PC-9 (cell line): ENCODE measurements around the gene HSPE1. TPM values are rescaled to one million over a fixed set of nuclear protein-coding genes. Genes with fewer than 3 reads are reported as not detected.

ENCODE experiments used
- total RNA-seq: library from RNA; stranded (reverse); gene quantifications from 2 replicates; pipeline ENCODE4 v1.2.3, GENCODE V29; 2021

Gene HSPE1
- total RNA-seq, 1 experiment from 2014 or later, result 219 TPM

Other genes with a start within 250 kb of the HSPE1 start
- 1.7 and 3.4 TPM in 2 replicates for gene ANKRD44, start 189.6 kb upstream of the HSPE1 start, total RNA-seq
- 127 and 156 TPM in 2 replicates for gene SF3B1, start 65.4 kb upstream of the HSPE1 start, total RNA-seq
- 14.8 and 18.1 TPM in 2 replicates for gene COQ10B, start 46.8 kb upstream of the HSPE1 start, total RNA-seq
- 532 and 557 TPM in 2 replicates for gene HSPD1, start 539 bp upstream of the HSPE1 start, total RNA-seq
- 19.9 and 20.1 TPM in 2 replicates for gene MOB4, start 15.7 kb downstream of the HSPE1 start, total RNA-seq
- not detected in 2 replicates for gene RFTN2, start 175.2 kb downstream of the HSPE1 start, total RNA-seq
- gene MARS2, start 205.0 kb downstream of the HSPE1 start, total RNA-seq, result 5.1 and 6.0 TPM in 2 replicates